OCI-LY3 (cell line): ENCODE results near the gene BACH2.

Experiments used
- H2AFZ ChIP-seq: fragments of 200-600, 300-600 bp; shearing (Covaris generic); 2 replicates; pipeline ENCODE4 v1.6.0; 2014; ENCODE audit warnings: antibody characterized with exemption, low read depth, low read length
- H3K27ac ChIP-seq: fragments of 200-600, 300-600 bp; sonication (generic); 2 replicates; pipeline ENCODE4 v1.5.1; 2014; ENCODE audit warnings: mild to moderate bottlenecking, low read length, moderate library complexity, mixed read lengths
- H3K27me3 ChIP-seq: fragments of 200-600, 300-600 bp; sonication (generic); 2 replicates; pipeline ENCODE4 v1.6.1; 2014; ENCODE audit warnings: low read depth, low read length, mixed read lengths
- H3K36me3 ChIP-seq: fragments of 200-600, 300-600 bp; sonication (generic); replicated peaks from 2 replicates; pipeline ENCODE3; 2014; ENCODE audit warnings: low read depth, low read length, mixed read lengths
- H3K4me1 ChIP-seq: fragments of 300-600, 200-600 bp; sonication (generic); 2 replicates; pipeline ENCODE4 v1.6.1; 2014; ENCODE audit warnings: low read length, mixed read lengths
- H3K4me2 ChIP-seq: fragments of 200-600, 300-600 bp; sonication (generic); 2 replicates; pipeline ENCODE4 v1.6.1; 2014; ENCODE audit warnings: low read length, mixed read lengths
- H3K4me3 ChIP-seq: fragments of 300-600, 200-600 bp; sonication (generic); 2 replicates; pipeline ENCODE4 v1.5.1; 2014; ENCODE audit warnings: antibody characterized with exemption, mild to moderate bottlenecking, low read length, moderate library complexity
- H3K79me2 ChIP-seq: fragments of 300-600, 200-600 bp; shearing (Covaris generic); 2 replicates; pipeline ENCODE4 v1.6.1; 2014; ENCODE audit warnings: mild to moderate bottlenecking, low read length, mixed read lengths
- H3K9ac ChIP-seq: fragments of 300-600, 200-600 bp; shearing (Covaris generic); 2 replicates; pipeline ENCODE4 v1.6.0; 2014; ENCODE audit warnings: mild to moderate bottlenecking, low read length, moderate library complexity
- H3K9me3 ChIP-seq: fragments of 200-600, 300-600 bp; shearing (Covaris generic); 2 replicates; pipeline ENCODE4 v1.6.1; 2014; ENCODE audit warnings: low read length, mixed read lengths; ENCODE audit not compliant: insufficient read depth
- H4K20me1 ChIP-seq: fragments of 200-600, 300-600 bp; sonication (generic); 2 replicates; pipeline ENCODE4 v1.6.1; 2016; ENCODE audit warnings: low read length, mixed read lengths; ENCODE audit not compliant: insufficient read depth
- CTCF ChIP-seq: fragments of 200-600, 300-600 bp; sonication (generic); IDR thresholded peaks from 2 replicates; pipeline ENCODE4 v1.5.1; 2014; ENCODE audit warnings: antibody characterized with exemption, low read length, low read depth
- EZH2phosphoT487 ChIP-seq: fragments of 200-600 bp; shearing (Covaris generic); IDR thresholded peaks from 2 replicates; pipeline ENCODE4 v1.6.1; 2018; ENCODE audit warnings: antibody characterized with exemption, mixed run types, low read depth

BACH2 gene

DNA sequence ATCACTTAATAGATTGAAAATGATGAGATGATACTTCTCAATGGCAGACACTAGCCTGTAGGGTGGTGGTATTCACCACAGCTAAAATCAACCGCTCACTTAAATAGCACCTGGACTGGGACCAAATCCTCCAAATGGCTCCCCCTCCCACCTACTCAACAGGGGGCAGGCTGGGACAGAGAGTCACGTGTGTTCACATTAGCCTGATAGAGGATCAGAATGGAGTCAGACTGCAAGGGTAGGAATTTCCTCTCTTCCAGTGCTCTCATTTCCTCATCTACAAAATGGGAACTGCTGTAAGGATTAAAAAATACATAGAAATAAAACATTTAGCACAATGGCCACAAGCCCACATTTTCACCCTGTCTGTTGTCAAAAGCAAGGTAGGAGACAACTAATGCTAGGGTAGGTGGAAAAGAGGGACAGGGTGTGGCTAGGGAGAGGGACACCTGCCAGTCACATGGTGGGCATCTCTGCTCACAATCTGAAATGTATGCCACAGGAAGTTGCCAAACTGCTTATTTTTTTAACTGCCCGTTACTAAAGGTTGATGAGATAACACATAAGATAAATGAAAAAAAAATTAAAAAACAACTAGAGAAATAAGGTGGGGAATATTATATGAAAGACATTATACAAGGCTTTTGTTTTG is 55.3 kb downstream of the BACH2 start:
- Histone ChIP-seq H3K4me3 (no peak overlapping the region), H3K79me2 (no peaks in the 10 kb centered on the region), H3K9me3 (no peaks in the 10 kb centered on the region), H3K4me1 (no peaks in the 10 kb centered on the region; the same call in 1 of the 2 replicates), H3K4me2 (no peak overlapping the region), H3K27me3 (no peaks in the 10 kb centered on the region), H4K20me1 (no peaks in the 10 kb centered on the region), H2AFZ (no peak overlapping the region), H3K9ac (no peak overlapping the region), H3K27ac (no peak overlapping the region), H3K36me3 (no peaks in the 10 kb centered on the region)
- TF ChIP-seq CTCF (no peak), EZH2phosphoT487 (no peak)

GRCh38 chr6:90238496-90239266 is 58.0 kb downstream of the BACH2 start:
- TF ChIP-seq CTCF (no peak), EZH2phosphoT487 (no peak)
- H3K79me2 ChIP-seq, result no peaks in the 10 kb centered on the region

GRCh38 chr6:90237350-90237990 is 59.2 kb downstream of the BACH2 start:
- Histone ChIP-seq H3K36me3 (no peaks in the 10 kb centered on the region), H3K4me1 (no peaks in the 10 kb centered on the region; the same call in 1 of the 2 replicates), H3K9ac (no peak overlapping the region), H3K4me2 (no peak overlapping the region), H3K9me3 (no peaks in the 10 kb centered on the region), H3K4me3 (no peak overlapping the region), H3K79me2 (no peaks in the 10 kb centered on the region), H2AFZ (no peak overlapping the region), H3K27me3 (no peaks in the 10 kb centered on the region), H3K27ac (no peak overlapping the region), H4K20me1 (no peaks in the 10 kb centered on the region)
- no peak for TF ChIP-seq CTCF
- no peak for TF ChIP-seq EZH2phosphoT487

More at GRCh38 chr6:90238496-90239266, 58.0 kb downstream of the BACH2 start:
- no peak overlapping the region for H3K9ac ChIP-seq
- H3K4me3 ChIP-seq, result no peak overlapping the region
- H3K27me3 ChIP-seq, result no peaks in the 10 kb centered on the region
- H4K20me1 ChIP-seq, result no peaks in the 10 kb centered on the region
- H3K27ac ChIP-seq, result no peak overlapping the region
- no peaks in the 10 kb centered on the region; the same call in 1 of the 2 replicates for H3K4me1 ChIP-seq
- no peak overlapping the region for H2AFZ ChIP-seq
- H3K9me3 ChIP-seq, result no peaks in the 10 kb centered on the region
- no peak overlapping the region for H3K4me2 ChIP-seq
- no peaks in the 10 kb centered on the region for H3K36me3 ChIP-seq

DNA sequence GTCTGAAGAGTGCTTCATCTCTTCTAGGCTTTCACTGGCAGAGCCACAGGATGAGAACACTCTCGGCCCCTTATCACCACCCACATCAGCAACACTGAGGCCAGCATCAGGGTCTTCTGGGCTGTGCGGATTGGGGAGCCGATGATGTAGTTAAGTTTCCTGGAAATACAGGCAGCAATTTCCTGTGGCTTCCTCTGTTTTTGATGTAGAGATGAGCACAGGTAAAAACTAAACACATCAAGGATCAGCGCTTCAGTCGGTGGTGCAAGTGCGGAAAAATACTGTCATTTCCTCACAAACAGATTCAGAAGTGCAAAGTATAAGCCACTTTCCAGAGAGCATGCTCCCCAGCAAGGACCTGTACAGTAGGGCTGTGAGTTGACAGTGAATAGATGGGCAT is 62.6 kb downstream of the BACH2 start:
- Histone ChIP-seq H3K4me3 (no peak overlapping the region), H3K27ac (no peak overlapping the region), H4K20me1 (no peaks in the 10 kb centered on the region), H2AFZ (no peak overlapping the region), H3K27me3 (no peaks in the 10 kb centered on the region), H3K9ac (no peak overlapping the region), H3K4me1 (no peaks in the 10 kb centered on the region; the same call in 1 of the 2 replicates), H3K79me2 (no peaks in the 10 kb centered on the region), H3K9me3 (no peaks in the 10 kb centered on the region), H3K36me3 (no peaks in the 10 kb centered on the region), H3K4me2 (no peak overlapping the region)
- TF ChIP-seq EZH2phosphoT487 (no peak), CTCF (no peak)
